ENCODE measurements around the gene PCDHB5. TPM values are rescaled to one million over a fixed set of nuclear protein-coding genes. Genes with fewer than 3 reads are reported as not detected.
A peak's percentile ranks its signal among the peaks of the same experiment; 100 is the strongest.
"Not testable (repeated sequence)": the region's sequence is repeated elsewhere in the genome, so short reads cannot be mapped to it uniquely, and the experiment has no call there.

PCDHB5 gene
- 1.5 and 2.9 TPM in 2 replicates for total RNA-seq

DNA sequence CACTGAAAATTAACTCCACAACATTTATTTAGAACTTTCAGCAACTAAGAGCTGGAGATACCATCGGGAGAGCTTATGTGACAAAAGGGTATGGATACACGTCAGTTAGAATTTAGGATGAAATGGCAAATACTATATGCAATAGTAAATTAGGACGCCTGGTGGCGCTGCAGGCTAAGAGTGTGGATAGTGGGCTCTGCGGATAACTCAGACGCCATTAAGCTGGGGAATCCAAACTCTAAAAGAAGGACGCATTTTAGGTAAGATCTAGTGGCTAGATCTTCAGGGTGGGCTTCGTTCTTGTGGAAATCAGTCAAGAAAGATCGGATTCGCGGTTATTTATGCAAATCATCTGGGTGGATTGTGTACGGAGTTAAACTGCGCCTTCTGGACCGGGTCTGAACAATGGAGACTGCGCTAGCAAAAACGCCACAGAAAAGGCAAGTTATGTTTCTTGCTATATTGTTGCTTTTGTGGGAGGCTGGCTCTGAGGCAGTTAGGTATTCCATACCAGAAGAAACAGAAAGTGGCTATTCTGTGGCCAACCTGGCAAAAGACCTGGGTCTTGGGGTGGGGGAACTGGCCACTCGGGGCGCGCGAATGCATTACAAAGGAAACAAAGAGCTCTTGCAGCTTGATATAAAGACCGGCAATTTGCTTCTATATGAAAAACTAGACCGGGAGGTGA, at the start of gene PCDHB5:
Gene PCDHB5 (plus strand): TSS at position 177 of the 688 bp plus-strand sequence. CDS start 229 bp downstream, at position 406.
- no peaks in the 10 kb centered on the region for H3K27me3 ChIP-seq (ENCODE audit: insufficient read depth, low read length)
- H2AFZ ChIP-seq (ENCODE audit: low read length) = peak within 1 kb of the TSS; percentile 74
- no peak within 1 kb of the TSS for H3K27ac ChIP-seq (ENCODE audit: low read depth, low read length)
- H3K79me2 ChIP-seq (ENCODE audit: insufficient read depth, low read length) = no peaks in the 10 kb centered on the region
- TF ChIP-seq, protein P1, sequence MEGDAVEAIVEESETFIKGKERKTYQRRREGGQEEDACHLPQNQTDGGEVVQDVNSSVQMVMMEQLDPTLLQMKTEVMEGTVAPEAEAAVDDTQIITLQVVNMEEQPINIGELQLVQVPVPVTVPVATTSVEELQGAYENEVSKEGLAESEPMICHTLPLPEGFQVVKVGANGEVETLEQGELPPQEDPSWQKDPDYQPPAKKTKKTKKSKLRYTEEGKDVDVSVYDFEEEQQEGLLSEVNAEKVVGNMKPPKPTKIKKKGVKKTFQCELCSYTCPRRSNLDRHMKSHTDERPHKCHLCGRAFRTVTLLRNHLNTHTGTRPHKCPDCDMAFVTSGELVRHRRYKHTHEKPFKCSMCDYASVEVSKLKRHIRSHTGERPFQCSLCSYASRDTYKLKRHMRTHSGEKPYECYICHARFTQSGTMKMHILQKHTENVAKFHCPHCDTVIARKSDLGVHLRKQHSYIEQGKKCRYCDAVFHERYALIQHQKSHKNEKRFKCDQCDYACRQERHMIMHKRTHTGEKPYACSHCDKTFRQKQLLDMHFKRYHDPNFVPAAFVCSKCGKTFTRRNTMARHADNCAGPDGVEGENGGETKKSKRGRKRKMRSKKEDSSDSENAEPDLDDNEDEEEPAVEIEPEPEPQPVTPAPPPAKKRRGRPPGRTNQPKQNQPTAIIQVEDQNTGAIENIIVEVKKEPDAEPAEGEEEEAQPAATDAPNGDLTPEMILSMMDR (IDR thresholded peaks at IDR 0.05; ENCODE audit: extremely low read depth, low read depth, low read length) = peak; percentile 45
- no peak for DNase-seq (ENCODE audit: insufficient read length, low spot score, missing footprints)
- no peaks in the 10 kb centered on the region for H3K4me1 ChIP-seq (ENCODE audit: insufficient read depth, low read length)
- H3K9me3 ChIP-seq (ENCODE audit: low read depth, low read length) = no peaks in the 10 kb centered on the region
- no peaks in the 10 kb centered on the region for H3K36me3 ChIP-seq (ENCODE audit: insufficient read depth, low read length)
- H3K4me2 ChIP-seq (ENCODE audit: insufficient read depth, low read length) = peak within 1 kb of the TSS; percentile 66
- peak within 1 kb of the TSS; percentile 67 for H3K4me3 ChIP-seq (ENCODE audit: insufficient read depth, low read length)
- H4K20me1 ChIP-seq (ENCODE audit: insufficient read depth, low read length) = no peaks in the 10 kb centered on the region

DNA sequence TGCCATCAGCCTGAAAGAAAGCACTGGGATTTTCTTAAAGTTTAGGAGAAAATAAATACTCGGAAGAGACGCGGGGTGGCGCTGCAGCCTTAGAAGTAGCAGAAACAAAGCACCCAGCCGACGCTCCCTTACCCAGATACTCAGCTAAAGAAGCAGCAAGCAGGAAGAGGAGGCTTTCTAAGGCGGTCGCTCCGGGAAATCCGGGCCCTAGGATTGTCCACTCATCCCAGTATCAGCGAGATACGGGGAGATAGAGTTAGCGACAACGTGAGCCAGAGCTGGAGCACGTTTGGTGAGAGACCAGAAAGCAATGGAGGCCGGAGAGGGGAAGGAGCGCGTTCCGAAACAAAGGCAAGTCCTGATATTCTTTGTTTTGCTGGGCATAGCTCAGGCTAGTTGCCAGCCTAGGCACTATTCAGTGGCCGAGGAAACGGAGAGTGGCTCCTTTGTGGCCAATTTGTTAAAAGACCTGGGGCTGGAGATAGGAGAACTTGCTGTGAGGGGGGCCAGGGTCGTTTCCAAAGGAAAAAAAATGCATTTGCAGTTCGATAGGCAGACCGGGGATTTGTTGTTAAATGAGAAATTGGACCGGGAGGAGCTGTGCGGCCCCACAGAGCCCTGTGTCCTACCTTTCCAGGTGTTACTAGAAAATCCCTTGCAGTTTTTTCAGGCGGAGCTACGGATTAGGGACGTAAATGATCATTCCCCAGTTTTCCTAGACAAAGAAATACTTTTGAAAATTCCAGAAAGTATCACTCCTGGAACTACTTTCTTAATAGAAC, 40.3 kb upstream of the PCDHB5 start, which contains the start of gene PCDHB2:
Gene PCDHB2 (plus strand): TSS at position 135 of the 782 bp plus-strand sequence. CDS start 176 bp downstream, at position 311.
- no peak within 1 kb of the TSS for H3K27ac ChIP-seq (ENCODE audit: low read depth, low read length)
- no peaks in the 10 kb centered on the region for H3K36me3 ChIP-seq (ENCODE audit: insufficient read depth, low read length)
- peak; percentile 80 for DNase-seq (ENCODE audit: insufficient read length, low spot score, missing footprints)
- H3K79me2 ChIP-seq (ENCODE audit: insufficient read depth, low read length) = no peaks in the 10 kb centered on the region
- no peaks in the 10 kb centered on the region for H3K9me3 ChIP-seq (ENCODE audit: low read depth, low read length)
- H3K27me3 ChIP-seq (ENCODE audit: insufficient read depth, low read length) = no peaks in the 10 kb centered on the region
- no peaks in the 10 kb centered on the region for H4K20me1 ChIP-seq (ENCODE audit: insufficient read depth, low read length)
- peak within 1 kb of the TSS; percentile 45 for H3K4me2 ChIP-seq (ENCODE audit: insufficient read depth, low read length)
- H3K4me1 ChIP-seq (ENCODE audit: insufficient read depth, low read length) = no peaks in the 10 kb centered on the region
- H2AFZ ChIP-seq (ENCODE audit: low read length) = peak within 1 kb of the TSS; percentile 29
- TF ChIP-seq, protein P1 (IDR thresholded peaks at IDR 0.05; ENCODE audit: extremely low read depth, low read depth, low read length) = peak; percentile 38
- peak within 1 kb of the TSS; percentile 50 for H3K4me3 ChIP-seq (ENCODE audit: insufficient read depth, low read length)

DNA sequence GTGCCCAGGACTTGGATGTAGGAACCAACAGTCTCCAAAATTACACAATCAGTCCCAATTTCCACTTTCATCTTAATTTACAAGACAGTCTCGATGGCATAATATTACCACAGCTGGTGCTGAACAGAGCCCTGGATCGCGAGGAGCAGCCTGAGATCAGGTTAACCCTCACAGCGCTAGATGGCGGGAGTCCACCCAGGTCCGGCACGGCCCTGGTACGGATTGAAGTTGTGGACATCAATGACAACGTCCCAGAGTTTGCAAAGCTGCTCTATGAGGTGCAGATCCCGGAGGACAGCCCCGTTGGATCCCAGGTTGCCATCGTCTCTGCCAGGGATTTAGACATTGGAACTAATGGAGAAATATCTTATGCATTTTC, 39.8 kb upstream of the PCDHB5 start:
- no peak overlapping the region for H2AFZ ChIP-seq (ENCODE audit: low read length)
- no peak for DNase-seq (ENCODE audit: insufficient read length, low spot score, missing footprints)
- no peaks in the 10 kb centered on the region for H3K79me2 ChIP-seq (ENCODE audit: insufficient read depth, low read length)
- H3K27ac ChIP-seq (ENCODE audit: low read depth, low read length) = no peak overlapping the region
- H3K9me3 ChIP-seq (ENCODE audit: low read depth, low read length) = no peaks in the 10 kb centered on the region
- H3K4me3 ChIP-seq (ENCODE audit: insufficient read depth, low read length) = no peak overlapping the region
- no peaks in the 10 kb centered on the region for H3K4me1 ChIP-seq (ENCODE audit: insufficient read depth, low read length)
- no peak overlapping the region for H3K4me2 ChIP-seq (ENCODE audit: insufficient read depth, low read length)
- H3K27me3 ChIP-seq (ENCODE audit: insufficient read depth, low read length) = no peaks in the 10 kb centered on the region
- no peaks in the 10 kb centered on the region for H3K36me3 ChIP-seq (ENCODE audit: insufficient read depth, low read length)
- TF ChIP-seq, protein P1 (IDR thresholded peaks at IDR 0.05; ENCODE audit: extremely low read depth, low read depth, low read length) = no peak
- H4K20me1 ChIP-seq (ENCODE audit: insufficient read depth, low read length) = no peaks in the 10 kb centered on the region

DNA sequence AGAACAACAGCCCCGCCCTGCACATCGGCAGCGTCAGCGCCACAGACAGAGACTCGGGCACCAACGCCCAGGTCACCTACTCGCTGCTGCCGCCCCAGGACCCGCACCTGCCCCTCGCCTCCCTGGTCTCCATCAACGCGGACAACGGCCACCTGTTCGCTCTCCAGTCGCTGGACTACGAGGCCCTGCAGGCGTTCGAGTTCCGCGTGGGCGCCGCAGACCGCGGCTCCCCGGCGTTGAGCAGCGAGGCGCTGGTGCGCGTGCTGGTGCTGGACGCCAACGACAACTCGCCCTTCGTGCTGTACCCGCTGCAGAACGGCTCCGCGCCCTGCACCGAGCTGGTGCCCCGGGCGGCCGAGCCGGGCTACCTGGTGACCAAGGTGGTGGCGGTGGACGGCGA, 38.8 kb upstream of the PCDHB5 start:
- H3K27ac ChIP-seq (ENCODE audit: low read depth, low read length); H3K4me3 ChIP-seq (ENCODE audit: insufficient read depth, low read length); H3K4me2 ChIP-seq (ENCODE audit: insufficient read depth, low read length); H3K9me3 ChIP-seq (ENCODE audit: low read depth, low read length); DNase-seq (ENCODE audit: insufficient read length, low spot score, missing footprints); H3K4me1 ChIP-seq (ENCODE audit: insufficient read depth, low read length); H4K20me1 ChIP-seq (ENCODE audit: insufficient read depth, low read length); H3K36me3 ChIP-seq (ENCODE audit: insufficient read depth, low read length); H2AFZ ChIP-seq (ENCODE audit: low read length); H3K27me3 ChIP-seq (ENCODE audit: insufficient read depth, low read length); H3K79me2 ChIP-seq (ENCODE audit: insufficient read depth, low read length): not testable (repeated sequence)

DNA sequence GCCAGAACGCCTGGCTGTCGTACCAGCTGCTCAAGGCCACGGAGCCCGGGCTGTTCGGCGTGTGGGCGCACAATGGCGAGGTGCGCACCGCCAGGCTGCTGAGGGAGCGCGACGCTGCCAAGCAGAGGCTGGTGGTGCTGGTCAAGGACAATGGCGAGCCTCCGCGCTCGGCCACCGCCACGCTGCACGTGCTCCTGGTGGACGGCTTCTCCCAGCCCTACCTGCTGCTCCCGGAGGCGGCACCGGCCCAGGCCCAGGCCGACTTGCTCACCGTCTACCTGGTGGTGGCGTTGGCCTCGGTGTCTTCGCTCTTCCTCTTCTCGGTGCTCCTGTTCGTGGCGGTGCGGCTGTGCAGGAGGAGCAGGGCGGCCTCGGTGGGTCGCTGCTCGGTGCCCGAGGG, 38.4 kb upstream of the PCDHB5 start:
- not testable (repeated sequence) for H3K4me3 ChIP-seq (ENCODE audit: insufficient read depth, low read length)

More for the DNA sequence above, 38.4 kb upstream of the PCDHB5 start:
- not testable (repeated sequence) for H4K20me1 ChIP-seq (ENCODE audit: insufficient read depth, low read length); H2AFZ ChIP-seq (ENCODE audit: low read length); DNase-seq (ENCODE audit: insufficient read length, low spot score, missing footprints); H3K27ac ChIP-seq (ENCODE audit: low read depth, low read length); H3K27me3 ChIP-seq (ENCODE audit: insufficient read depth, low read length); H3K4me1 ChIP-seq (ENCODE audit: insufficient read depth, low read length); H3K36me3 ChIP-seq (ENCODE audit: insufficient read depth, low read length); H3K9me3 ChIP-seq (ENCODE audit: low read depth, low read length); H3K4me2 ChIP-seq (ENCODE audit: insufficient read depth, low read length); H3K79me2 ChIP-seq (ENCODE audit: insufficient read depth, low read length)

All from osteoblast (primary cell).